Measurements from ENCODE around the gene CMAS.
"Not testable (repeated sequence)": the region's sequence is repeated elsewhere in the genome, so short reads cannot be mapped to it uniquely, and the experiment has no call there.

CMAS gene

DNA sequence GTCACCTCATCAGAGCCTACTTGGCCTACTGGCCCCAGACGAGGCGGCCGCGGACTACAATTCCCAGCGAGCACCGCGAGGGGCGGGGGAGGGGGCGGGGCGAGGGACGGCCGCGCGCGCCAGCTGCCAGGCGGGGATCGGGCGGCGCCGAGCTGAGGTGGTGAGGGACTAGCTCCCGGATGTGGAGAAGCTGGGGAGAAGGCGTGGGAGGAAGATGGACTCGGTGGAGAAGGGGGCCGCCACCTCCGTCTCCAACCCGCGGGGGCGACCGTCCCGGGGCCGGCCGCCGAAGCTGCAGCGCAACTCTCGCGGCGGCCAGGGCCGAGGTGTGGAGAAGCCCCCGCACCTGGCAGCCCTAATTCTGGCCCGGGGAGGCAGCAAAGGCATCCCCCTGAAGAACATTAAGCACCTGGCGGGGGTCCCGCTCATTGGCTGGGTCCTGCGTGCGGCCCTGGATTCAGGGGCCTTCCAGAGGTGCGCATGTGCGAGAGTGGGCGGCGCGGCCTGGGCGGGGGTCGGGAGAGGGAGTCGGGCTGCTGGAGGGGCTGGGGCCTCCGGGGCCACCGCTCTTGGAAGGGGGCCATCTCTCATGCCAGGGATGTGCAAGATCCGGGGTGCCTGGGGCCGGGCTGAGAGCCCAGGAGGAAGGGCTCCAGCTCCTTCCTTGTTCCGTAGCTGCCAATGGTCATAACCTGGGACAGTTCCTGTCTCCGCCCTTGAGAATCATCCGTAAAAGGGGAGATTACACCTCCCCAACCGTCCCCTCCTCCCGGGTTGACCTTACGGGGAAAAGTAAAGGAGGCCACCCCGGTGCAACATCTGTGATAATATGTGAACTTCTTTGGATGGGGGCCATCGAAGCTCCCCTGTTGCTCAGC lies at the start of gene CMAS:
CMAS (plus strand) TSS at position 129 of the 878 bp plus-strand sequence; CDS start at position 215, 86 bp downstream.
- peak; percentile 40 for DNase-seq

DNA sequence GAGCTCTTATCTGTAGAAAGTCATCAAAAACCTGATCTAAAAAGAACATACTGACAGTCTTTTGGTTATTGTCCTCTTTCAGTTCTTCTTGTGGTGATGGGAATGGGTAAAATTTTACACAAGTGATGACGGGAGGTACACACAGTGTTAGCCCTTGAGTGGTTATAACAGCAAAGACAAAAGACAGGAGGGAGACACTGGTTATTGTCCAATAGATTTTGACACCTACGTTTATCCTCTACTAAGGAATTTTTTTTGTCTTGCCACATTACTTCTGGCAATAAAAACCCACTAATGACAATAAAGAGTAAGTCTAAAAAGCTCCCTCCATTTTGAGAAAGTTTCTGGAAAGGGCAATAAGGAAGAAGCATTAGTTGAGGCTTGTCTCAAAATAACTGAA lies 47.7 kb upstream of the CMAS start:
- no peak for DNase-seq

DNA sequence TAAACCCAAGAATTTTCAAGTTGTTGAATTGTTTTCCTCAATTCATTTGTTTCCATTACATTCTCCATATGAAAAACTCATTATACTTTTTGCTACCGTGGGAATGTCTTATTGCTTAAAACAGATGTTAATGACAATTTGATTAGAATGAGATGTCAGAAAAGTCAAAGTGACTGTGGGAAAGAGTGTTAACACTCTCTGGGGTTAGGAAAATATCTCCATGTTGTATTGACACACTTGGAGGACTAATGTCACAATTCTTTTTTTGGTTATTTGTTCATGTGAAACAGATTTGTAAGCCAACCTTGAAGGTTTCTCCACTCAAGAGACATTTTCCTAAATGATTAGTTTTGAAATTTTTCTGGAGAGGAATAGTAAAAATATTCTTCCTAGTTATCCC lies 47.2 kb upstream of the CMAS start:
- no peak for DNase-seq

DNA sequence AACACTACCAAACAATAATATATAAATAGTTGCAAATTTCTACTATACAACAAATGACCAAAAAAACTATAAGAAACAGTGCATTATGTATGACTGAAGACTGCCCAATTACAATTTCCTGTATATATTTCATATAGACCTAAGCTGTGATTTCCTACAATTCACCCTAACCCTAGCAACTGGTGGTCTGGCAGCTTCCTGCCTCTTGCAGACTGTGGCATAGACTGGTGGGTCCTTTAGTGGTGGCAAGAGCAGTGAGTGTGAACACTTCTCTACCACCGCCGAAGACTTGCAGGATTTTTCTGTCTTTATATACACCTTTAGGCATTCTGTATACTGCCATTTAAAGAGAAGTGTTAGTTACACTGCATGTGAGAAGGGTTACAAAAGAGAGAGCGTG lies 43.6 kb upstream of the CMAS start:
- no peak for DNase-seq

DNA sequence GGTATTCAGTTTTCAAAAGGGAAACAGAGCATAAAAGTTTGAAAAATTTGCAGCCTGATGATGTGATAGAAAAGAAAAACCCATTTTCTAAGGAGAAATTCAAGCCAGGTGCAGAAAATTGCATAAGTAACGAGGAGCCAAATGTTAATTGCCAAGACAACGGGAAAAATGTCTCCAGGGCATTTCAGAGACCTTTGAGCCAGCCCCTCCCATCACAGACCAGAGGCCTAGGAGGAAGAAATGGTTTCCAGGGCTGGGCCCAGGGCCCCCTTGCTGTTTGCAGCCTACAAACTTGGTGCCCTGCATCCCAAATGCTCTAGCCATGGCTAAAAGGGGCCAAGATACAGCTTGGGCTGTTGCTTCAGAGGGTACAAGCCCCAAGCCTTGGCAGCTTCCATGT lies 38.2 kb upstream of the CMAS start:
- DNase-seq = not testable (repeated sequence)

DNA sequence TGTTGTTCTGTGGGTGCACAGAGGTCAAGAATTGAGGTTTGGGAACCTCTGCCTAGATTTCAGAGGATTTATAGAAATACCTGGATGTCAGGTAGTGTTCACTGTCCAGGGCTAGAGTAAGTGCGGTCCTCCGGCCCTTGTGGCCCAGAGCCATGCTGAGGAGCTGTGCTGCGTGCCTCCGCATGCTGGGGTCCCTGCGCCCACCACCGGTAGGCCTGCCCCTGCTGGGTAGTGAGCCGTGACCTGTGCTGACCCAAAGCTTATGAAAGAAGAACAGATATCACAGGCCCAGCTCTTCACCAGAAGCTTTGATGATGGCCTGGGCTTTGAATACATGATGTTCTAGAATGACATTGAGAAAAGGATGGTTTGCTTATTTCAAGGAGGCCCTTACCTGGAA lies 37.8 kb upstream of the CMAS start:
- no peak for DNase-seq

DNA sequence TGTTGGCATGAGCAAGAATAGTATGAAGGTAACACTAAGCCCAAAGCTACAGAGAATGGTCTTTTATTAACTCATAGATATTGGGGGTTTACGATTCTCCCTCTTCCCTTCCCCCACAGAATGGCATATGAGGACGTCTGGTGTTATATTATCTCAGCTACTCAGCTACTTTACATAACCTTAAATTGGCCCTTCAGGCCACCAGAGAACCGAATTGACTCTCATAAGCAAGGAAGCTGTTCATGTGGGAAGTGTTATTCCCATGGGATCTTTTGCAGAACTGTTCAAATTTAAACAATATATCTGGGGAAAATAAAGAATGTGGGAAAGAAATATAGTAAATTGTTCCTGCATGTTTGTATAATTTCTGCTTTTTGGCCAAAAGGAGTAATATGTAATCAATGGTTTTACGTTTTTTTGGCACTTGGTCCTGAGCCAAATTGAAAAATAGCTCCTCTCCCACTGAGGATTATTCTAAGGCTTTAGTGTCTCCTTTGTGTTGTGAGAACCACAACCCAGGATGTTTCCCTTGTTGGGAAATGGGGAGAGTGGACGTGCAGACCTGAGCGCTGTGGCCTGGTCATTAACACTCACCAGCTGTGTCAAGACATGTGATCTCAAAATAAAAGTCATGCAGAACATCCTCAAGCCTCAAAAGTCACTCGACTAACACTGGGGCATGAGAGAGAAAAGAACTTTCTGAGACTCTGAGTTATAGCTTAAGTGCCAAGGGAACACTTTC lies 31.8 kb upstream of the CMAS start:
- no peak for DNase-seq

DNA sequence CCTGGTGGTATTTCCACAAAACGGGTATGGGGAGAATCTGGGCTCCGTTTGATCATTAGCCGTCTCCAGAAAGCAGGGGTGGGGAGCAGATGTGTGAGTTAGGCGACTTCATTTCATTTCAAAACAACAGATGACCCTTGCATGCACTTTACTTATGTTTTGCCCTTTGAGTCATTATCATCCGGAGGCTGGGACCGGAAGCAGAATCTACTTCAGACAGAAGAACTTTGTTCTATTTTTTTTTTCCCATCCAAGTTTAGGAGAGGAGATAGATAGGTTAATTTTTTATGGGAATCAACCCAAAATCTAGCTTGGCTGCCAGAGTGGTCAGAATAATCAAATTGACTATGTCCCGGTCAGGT lies 31.3 kb upstream of the CMAS start:
- no peak for DNase-seq

DNA sequence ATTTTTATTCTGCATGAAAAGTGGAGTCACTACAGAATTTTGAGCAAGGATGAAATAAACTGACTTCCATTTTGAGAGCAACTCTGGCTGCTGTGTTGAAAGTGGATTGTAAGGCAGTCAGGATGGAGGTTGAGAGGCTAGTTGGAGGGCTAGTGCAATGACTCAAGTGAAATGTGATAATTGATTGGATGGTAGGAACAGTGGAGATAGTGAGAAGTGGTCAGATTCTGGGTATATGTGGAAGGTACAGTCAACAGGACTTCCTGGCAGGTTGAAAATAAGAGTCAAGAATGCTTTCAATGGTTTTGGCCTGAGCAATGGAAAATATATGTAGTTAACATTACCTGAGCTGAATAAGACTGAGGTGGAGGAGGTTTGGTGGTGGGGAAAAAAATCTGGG lies 29.0 kb upstream of the CMAS start:
- no peak for DNase-seq

DNA sequence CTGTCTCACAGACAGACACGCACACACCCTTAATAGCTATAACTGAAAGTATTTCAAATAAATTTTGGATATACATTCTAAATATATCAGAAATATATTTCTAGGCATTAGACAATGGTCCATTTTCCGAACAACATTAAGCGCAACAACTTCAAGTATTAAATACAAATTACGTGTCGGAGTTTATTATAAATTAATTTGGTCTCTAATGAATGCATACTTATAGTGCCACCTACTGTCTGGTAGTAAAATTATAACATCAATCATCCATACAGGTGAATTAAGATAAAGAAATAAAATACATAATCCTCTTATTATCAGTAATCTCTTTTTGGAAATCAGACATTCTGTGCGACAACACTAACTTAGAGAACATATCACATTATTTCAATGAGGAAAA lies 27.2 kb upstream of the CMAS start:
- no peak for DNase-seq

DNA sequence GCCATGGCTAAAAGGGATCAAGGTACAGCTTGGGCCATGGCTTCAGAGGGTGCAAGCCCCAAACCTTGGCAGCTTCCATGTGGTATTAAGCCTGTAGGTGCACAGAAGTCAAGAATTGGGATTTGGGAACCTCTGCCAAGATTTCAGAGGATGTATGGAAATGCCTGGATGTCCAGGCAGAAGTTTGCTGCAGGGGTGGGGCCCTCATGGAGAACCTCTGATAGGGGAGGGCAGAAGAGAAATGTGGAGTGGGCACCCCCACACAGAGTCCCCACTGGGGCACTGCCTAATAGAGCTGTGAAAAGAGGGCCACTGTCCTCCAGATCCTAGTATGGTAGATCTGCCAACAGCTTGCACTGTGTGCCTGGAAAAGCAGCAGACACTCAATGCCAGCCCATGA lies 22.5 kb upstream of the CMAS start:
- not testable (repeated sequence) for DNase-seq

DNA sequence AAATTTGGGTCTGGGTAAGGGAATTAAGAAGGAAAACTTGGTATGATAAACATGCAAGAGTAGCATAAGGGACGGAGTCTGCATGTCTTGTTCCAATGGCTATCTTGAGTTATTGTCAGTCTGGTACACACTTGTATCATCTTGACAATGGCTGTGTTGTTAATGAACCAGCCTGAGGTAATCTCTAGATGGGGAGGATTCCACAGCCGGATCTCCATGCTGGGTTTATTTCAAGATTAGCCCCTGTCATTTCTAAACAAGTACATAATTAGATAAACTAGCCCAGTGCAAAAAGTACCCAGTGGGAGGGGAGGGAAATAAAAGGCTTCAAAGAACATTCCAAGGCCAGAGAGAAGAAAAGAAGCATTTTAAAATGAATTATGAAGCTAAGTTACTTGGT lies 16.5 kb upstream of the CMAS start:
- no peak for DNase-seq

DNA sequence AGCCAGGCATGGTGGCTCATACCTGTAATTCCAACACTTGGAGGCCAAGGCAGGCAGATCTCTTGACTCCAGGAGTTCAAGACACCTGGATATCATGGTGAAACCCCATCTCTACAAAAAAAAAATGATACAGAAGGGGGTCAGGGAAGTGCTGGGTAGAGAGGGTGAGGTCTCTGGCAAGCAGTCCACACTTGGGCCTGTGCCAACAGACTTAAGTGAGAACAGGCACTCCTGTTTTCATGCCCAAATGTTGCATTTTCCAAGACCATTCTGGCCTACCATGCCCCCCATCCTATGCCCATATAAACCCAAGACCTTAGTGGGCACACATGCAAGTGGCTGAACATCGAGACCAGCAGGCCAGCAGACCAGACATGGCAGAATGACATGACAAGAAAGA lies 16.0 kb upstream of the CMAS start:
- no peak for DNase-seq

DNA sequence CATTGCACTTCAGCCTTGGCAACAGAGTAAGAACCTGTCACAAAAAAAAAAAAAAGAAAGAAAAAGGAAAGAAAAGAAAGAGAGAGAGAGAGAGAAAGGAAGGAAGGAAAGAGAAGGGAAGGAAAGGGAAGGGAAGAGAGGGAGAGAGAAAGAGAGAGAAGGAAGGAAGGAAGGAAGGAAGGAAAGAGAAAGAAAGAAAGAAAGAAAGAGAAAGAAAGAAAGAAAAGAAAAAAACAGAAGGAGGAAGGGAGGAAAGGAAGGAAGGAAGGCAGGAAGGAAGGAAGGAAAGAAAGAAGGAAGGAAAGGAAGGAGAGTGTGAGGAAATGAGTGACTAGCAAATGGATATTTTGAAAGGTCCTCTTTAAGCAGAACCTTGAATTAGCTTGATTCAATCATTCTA lies 13.3 kb upstream of the CMAS start:
- no peak for DNase-seq

DNA sequence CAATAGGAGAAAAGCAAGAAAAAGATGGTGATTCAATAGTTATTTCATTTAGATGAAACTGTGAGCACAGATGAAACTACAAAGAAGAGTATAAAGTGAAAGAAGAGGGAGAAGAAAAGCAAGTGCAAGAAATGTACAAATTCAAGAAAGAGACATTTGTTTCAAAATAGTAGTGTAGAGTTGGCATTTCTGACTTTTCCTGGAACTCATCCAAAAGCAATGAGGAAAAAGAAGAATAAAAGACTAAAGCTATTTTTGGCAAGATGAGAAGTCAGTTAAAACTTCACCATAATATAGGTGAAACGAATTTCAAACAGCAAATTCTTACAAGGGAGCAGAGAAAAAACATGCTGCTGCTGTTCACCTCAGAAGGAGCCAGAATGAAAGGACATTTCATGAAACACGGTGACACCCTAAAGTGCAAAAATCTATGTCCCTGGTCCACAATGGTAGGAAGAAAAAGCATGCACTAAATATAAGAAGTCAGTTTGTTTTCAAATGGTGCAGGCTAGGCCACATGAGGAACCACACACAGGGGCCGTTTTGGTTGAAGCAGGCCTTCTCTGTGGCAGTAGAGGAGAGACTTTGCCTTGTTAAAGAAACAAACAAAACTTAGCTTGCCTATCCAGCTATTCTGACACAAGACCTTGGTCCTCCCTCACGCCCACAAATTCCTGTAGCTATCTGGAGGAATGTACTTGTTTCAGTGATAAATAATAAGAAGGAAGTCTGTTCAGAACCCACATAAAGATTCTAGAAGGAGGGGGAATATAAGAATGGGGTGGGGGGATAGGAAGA lies 11.1 kb upstream of the CMAS start:
- no peak for DNase-seq

DNA sequence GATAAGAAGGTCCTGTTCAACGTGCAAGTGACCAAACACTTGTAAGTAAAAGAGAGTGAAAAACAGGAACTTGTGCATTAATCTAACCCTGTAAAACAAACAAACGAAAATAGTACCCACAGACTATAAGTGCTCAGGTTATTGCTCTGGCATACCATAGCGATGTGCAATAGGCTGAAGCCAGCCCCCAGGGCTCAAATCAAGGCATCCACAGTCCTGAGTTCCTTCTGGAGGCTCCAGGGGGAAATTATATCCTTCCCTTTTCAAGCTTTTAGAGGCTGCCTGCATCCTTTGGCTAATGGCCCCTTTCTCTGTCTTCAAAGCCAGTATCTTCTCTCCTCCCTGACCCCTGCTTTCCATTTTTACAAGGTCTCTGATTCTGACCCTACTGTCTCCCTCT lies 8.1 kb upstream of the CMAS start:
- DNase-seq = no peak

DNA sequence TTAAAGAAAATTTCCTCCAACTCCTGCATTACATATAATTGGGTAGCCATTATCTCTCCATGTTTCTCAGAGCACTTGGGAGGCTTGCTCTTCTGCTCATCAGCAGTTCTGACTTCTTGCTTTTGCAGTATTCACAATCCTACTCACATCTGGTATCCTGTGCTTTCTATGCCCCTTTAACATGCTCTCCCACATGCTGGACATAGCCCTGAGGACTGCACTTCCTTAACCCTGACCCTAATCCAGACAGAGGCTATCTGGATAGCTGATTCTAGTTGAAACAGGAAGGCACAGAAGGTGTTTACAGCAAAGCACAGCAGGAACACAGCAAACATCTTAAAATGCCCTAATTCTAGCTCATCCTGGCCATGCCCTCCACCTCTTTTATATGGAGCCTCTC lies 7.3 kb upstream of the CMAS start:
- DNase-seq = no peak

DNA sequence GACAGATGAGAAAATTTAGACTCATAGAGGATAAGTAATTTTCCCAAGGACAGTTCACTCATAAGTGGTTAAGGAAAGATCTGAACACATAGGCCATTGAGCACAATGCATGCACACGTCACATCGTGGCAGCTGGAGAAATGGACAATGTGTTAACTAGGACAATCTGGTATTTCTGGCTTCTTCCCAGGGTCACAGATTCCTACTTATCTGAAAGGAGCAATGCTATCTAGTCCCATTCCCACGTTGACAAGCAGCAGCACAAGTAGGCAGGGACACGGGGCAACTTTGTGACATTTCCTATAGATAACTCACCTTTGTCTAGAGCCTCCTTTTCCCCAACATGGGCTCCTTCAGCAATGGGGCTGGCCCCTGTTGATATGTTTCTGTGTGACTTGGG lies 6.7 kb upstream of the CMAS start:
- no peak for DNase-seq

DNA sequence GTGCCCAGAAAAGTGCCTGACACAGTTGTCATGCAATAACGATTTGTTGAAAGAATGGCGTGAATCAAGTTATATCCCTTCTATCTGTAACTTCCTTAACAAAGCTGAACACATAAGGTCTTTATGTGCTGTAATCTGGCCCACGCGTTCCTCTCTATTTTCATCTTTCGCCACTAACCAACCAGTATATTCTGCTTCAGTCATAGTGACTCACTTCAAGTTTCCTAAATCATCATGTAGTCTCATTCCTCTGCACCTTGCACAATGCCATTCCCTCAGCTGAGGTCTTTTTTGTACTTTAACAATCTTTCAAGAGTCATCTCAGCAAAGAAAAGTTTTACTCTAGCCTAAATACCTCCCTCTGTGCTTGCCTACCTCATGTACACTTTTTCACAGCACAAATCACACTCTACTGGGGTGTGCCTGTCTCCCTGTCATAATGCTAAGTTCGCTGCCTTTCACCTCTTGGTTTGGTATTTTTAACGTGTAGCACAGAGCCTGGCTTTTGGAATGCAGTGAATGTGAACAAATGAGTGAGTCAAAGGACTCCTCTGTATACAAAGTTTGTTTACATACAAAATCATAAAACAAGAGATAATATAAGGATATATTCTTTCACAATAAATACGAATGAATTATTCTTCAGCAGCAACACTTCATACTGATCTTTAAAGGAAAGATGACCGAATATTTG lies 2.9 kb upstream of the CMAS start:
- no peak for DNase-seq

DNA sequence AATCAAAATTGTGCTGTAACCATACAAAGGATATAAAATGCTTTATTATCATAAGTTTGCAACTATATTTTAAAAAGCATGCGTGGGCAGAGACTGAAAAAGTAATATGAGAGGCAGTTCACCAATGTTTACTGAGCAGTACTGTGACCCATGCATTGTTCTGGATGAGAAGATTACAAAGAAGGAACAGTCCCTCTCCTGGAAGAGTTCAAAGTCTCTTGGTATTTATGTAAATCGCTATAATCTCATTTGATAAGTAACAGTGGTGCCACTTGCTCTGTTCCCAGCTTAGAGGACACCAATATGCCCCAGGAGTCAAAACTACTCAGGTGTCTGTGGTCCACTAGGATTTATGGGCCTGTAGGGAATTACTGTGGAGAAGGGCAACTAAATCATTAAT lies 2.1 kb upstream of the CMAS start:
- DNase-seq = no peak

DNA sequence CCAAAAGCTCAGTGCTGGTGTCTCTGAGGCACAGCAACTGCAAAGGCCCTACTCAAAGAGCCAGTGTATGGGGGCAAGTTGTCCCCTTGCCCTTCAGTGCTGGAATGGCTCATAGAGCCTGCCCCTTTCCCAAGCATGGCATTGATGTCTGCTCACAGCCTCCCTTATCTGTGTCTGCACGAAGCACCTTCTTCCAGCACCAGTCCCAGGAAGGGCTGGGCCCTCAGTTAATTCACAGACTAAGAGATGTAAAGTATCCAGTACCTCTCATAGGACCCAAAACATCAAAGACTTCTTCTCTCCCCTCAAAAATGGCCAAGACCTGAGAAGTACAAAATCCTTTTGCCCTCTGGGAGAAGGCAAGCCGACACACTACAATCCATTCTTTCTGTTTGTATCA lies 1.6 kb upstream of the CMAS start:
- no peak for DNase-seq

DNA sequence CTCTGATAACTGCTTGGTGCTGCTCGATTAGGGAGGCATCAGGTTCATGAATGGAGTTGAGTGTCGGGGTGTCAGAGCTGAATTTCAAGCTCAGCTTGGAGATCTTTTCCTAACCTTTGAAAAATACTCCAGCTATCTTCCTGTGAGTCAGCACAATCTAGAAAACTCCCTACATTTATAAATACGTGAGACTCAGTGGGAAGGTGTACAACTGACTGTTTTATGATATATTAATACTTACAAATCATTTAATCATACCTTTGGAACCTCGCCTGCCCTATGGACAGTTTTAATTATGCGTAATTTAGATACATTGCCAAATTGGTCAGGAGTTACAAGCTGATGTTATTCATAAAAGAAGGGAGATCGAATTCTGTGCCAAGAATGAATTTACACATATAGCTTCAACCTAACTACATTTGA lies 961 bp downstream of the CMAS start:
- no peak for DNase-seq

DNA sequence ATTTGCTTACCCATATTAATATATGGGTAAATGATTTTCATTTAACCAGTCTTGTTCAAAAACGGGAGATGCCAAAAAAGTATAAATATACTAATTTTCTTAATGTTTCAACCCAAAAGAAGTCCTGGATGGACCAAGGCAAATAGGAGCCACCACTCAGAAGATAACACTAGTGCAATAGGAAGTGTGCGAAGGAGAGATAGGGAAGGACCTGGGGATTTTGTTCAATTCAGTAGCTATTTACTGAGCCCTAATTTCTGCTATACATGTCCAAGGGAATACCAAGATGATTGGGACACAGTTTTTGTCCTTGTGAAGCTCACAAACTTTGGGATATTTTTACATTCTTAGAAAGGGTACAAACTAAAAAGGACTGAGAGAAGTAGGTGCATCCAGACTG lies 1.5 kb downstream of the CMAS start:
- DNase-seq = no peak
